ENCODE measurements around the gene MXD3.

The MXD3 gene

GRCh38 chr5:177302354-177303110 is 9.2 kb downstream of the MXD3 start:
- no peak for DNase-seq

- no peak for DNase-seq
Observed at GRCh38 chr5:177301503-177302165, 10.1 kb downstream of the MXD3 start.

GRCh38 chr5:177300951-177301350 is 10.7 kb downstream of the MXD3 start:
- no peak for DNase-seq

GRCh38 chr5:177300236-177300880 is 11.3 kb downstream of the MXD3 start:
- peak; percentile 75 for DNase-seq

GRCh38 chr5:177299697-177300096 is 12.0 kb downstream of the MXD3 start:
- DNase-seq = no peak

- DNase-seq = no peak
Observed at GRCh38 chr5:177297922-177298321, 13.8 kb downstream of the MXD3 start.

- no peak for DNase-seq
Observed at GRCh38 chr5:177296581-177296980, 15.1 kb downstream of the MXD3 start.

GRCh38 chr5:177295924-177296323 is 15.8 kb downstream of the MXD3 start:
- no peak for DNase-seq

GRCh38 chr5:177294632-177295031 is 17.1 kb downstream of the MXD3 start:
- DNase-seq = no peak

- no peak for DNase-seq
Observed at GRCh38 chr5:177293819-177294581, 17.7 kb downstream of the MXD3 start.

GRCh38 chr5:177291735-177292134 is 20.0 kb downstream of the MXD3 start:
- DNase-seq = no peak

- DNase-seq = no peak
Observed at GRCh38 chr5:177290816-177291596, 20.7 kb downstream of the MXD3 start.

GRCh38 chr5:177288191-177288590 is 23.5 kb downstream of the MXD3 start:
- no peak for DNase-seq

GRCh38 chr5:177276886-177277285 is 34.8 kb downstream of the MXD3 start:
- DNase-seq = no peak

GRCh38 chr5:177275883-177276282 is 35.8 kb downstream of the MXD3 start:
- no peak for DNase-seq

GRCh38 chr5:177271113-177271512 is 40.6 kb downstream of the MXD3 start:
- no peak for DNase-seq

GRCh38 chr5:177270653-177271052 is 41.0 kb downstream of the MXD3 start:
- DNase-seq = no peak

- no peak for DNase-seq
Observed at GRCh38 chr5:177269976-177270375, 41.7 kb downstream of the MXD3 start.

GRCh38 chr5:177269232-177269895 is 42.3 kb downstream of the MXD3 start:
- no peak for DNase-seq

- no peak for DNase-seq
Observed at GRCh38 chr5:177265395-177265794, 46.3 kb downstream of the MXD3 start.

GRCh38 chr5:177264178-177264577 is 47.5 kb downstream of the MXD3 start:
- DNase-seq = peak; percentile 5

- DNase-seq = no peak
Observed at GRCh38 chr5:177261510-177261909, 50.2 kb downstream of the MXD3 start.
